RWPE1 (cell line): ENCODE data around the gene TFEB.

Experiments used
- CTCF ChIA-PET: fragments of 350-600 bp; sonication (Branson Sonifier 250); formaldehyde crosslinking; extraction: SDS; loops from one replicate; lab custom pipeline; 2021; lab: Yijun Ruan, JAX
- POLR2A ChIA-PET: fragments of 400-600 bp; formaldehyde crosslinking; extraction: SDS; loops from one replicate; lab custom pipeline; 2020; ENCODE audit warnings: antibody characterized with exemption; ENCODE audit not compliant: low non-redundant PET; lab: Yijun Ruan, JAX
- DNase-seq: peaks from one replicate; pipeline ENCODE4 v3.0.0; 2012; ENCODE audit warnings: low spot score
- H3K27ac ChIP-seq: fragments of 450-650 bp; 2 replicates; pipeline ENCODE4 v1.5.1; 2017
- CTCF ChIP-seq: fragments of 450-650 bp; conservative IDR thresholded peaks from 2 replicates; pipeline ENCODE4 v1.5.1; 2017; ENCODE audit warnings: low read depth, mild to moderate bottlenecking

TFEB gene

GRCh38 chr6:41672816-41673703 is 62.3 kb downstream of the TFEB start:
- H3K27ac ChIP-seq, result no peak overlapping the region
- POLR2A ChIA-PET, result no interaction called here
- CTCF ChIA-PET, result interaction anchor here (1.4 kb wide), 1 partner anchor 11 kb away, joined by 6 read pairs; no protein-coding TSS in a partner anchor
- no peak for TF ChIP-seq CTCF
- no peak for DNase-seq

GRCh38 chr6:41672016-41672415 is 63.4 kb downstream of the TFEB start:
- ChIA-PET POLR2A (no interaction called here), CTCF (no interaction called here)
- no peak for TF ChIP-seq CTCF
- H3K27ac ChIP-seq, result no peak overlapping the region
- no peak for DNase-seq

GRCh38 chr6:41671376-41671775 is 64.0 kb downstream of the TFEB start:
- TF ChIP-seq CTCF, result no peak
- POLR2A ChIA-PET, result no interaction called here

GRCh38 chr6:41670703-41671360 is 64.6 kb downstream of the TFEB start:
- DNase-seq, result no peak
- POLR2A ChIA-PET, result no interaction called here
- CTCF ChIA-PET, result no interaction called here
- no peak overlapping the region for H3K27ac ChIP-seq
- no peak for TF ChIP-seq CTCF

More at GRCh38 chr6:41671376-41671775, 64.0 kb downstream of the TFEB start:
- DNase-seq, result no peak
- no peak overlapping the region for H3K27ac ChIP-seq
- CTCF ChIA-PET, result no interaction called here

GRCh38 chr6:41668968-41669367 is 66.4 kb downstream of the TFEB start:
- ChIA-PET POLR2A (no interaction called here), CTCF (no interaction called here)
- no peak for DNase-seq
- no peak for TF ChIP-seq CTCF
- H3K27ac ChIP-seq, result no peak overlapping the region

- ChIA-PET CTCF (no interaction called here), POLR2A (no interaction called here)
- no peak for DNase-seq
- H3K27ac ChIP-seq, result no peak overlapping the region
- no peak for TF ChIP-seq CTCF
These were observed 68.2 kb downstream of the TFEB start for GRCh38 chr6:41667195-41667594.
